Activated gamma-delta T cell (primary cell): ENCODE measurements around the gene BRSK1.

Experiments used
- DNase-seq: peaks from one replicate; lab custom pipeline; 2025; lab: John Stamatoyannopoulos, UW

The BRSK1 gene

GRCh38 chr19:55253842-55254624, 29.8 kb upstream of the BRSK1 start:
- peak; percentile 37 for DNase-seq

- DNase-seq: no peak
These were observed 29.2 kb upstream of the BRSK1 start for GRCh38 chr19:55254625-55254977.

GRCh38 chr19:55255618-55256423, 28.0 kb upstream of the BRSK1 start:
- DNase-seq: no peak

GRCh38 chr19:55256562-55257460, 27.0 kb upstream of the BRSK1 start:
- no peak for DNase-seq

DNA sequence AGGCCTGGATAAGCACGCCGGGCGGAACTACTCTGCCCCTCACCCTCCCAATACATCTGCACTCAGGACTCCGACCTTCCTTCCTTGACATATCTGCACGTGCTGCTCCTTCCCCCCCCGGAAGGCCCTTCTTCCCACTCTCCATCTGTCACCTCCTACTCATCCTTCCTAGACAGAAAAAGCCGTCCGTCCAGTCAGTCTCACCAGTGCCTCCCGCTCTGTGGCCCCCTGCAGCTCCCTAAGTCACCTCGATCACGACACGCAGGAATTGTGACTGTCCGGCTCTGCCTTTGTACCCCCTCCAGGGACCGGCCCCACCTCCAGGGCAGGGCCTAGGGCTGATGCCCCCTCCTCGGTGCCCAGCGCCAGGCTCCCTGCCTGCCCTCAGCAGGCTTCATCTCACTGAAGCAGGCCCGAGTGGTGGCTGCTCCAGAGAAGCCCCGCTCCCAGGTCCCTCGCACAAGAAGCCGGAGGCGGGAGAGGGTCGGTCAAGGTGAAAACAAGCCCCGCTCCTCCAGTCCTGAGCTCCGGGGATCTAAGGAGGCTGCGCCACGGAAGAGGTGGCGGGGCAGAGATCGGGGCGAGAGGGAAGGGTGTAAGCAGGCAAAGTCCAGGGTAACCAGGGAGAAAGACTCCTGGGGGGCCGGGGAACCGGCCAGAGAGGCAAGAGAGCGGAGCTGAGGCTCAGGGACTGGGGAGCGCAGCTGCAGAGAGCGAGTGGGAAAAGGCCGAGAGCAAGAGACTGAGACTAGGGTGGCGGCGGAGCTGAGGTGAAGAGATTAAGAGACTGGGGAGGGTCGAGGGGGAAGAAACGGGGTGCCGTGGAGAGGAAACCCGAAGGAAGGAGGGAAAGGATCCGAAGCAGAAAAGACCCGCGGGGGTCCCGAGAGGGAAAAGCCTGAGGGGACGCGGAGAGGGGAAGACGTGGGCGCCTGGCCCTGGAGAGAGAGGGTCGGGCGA, 26.1 kb upstream of the BRSK1 start:
- DNase-seq: no peak

DNA sequence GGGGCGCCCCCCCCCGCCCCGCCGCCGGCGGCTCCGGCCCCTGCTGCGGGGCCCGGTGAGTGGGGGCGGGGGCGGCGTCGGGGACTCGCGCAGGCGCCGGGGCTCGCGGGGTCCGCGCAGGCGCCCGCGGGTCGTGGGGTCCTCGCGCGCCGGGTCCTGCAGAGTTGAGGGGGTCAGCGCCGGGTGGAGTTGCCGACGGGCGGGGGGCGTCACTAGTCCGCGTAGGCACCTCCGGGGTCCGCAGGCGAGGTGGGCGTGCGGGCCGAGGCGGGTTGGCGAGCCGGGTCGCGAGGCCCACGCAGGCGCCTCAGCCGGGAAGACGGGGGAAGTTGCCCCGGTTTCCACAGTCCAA, 25.3 kb upstream of the BRSK1 start:
- DNase-seq: peak; percentile 49

DNA sequence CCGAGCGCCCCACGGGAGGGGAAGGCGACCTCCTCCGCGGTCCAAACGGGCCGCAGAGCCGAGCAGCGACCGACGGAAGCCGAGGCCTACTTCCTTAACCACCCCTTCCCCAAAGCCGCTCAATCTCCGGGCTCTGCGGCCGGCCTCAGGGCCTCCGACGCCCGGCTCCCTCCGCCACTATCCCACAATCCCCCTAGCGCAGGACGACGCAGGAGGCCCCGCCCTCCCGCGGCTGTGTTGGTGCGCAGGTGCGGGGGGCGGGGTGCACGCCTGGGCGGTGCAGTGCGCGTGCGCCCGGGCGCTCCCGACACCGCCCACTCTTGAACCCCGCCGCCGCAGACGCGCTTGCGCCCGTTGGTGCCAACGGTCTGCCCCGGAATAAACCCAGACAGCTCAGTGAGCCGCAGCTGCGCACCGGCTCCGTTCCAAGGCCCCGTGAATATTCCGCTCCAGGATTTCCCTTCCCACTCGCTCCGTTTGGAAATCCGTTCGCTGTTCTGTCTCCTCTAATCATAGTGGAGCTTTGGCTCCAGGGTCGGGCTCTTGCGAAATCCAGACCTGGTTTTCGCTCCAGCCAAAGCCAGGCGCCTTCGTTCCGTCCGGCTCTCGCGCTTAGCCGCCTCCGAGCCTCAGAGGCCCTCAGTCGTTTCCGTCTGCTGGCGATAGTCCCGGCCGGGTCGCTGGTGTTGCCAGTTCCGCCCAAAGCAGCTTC, 24.8 kb upstream of the BRSK1 start, which contains the start of gene PPP6R1:
PPP6R1 (minus strand) TSS at position 190 of the 712 bp plus-strand sequence. CDS start 11,914 bp downstream, outside the sequence.
- DNase-seq: peak; percentile 93

DNA sequence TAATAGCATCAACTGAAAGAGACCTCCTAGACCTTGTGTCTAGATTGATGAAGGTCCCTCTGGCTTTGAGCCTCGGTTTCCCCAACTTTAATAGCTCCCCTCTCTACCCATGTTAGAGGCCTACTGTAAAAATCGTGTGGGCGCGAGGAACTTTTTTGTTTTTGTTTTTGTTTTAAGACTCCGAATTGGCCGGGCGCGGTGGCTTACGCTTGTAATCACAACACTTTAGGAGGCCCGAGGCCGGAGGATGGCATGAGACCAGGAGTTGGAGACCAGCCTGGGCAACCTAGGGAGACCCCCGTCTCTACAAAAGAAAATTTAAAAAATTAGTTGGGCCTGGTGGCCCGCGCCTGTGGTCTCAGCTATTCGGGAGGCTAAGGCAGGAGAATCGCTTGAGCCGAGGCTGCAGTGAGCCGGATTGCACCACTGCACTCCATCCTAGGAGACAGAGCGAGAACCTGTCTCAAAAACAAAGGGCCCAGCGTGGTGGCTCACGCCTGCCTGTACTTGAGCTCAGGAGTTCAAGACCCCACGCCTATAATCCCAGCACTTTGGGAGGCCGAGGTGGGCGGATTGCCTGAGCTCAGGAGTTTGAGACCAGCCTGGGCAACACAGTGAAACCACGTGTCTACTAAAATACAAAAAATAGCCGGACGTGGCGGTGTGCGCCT, 24.1 kb upstream of the BRSK1 start:
- no peak for DNase-seq

DNA sequence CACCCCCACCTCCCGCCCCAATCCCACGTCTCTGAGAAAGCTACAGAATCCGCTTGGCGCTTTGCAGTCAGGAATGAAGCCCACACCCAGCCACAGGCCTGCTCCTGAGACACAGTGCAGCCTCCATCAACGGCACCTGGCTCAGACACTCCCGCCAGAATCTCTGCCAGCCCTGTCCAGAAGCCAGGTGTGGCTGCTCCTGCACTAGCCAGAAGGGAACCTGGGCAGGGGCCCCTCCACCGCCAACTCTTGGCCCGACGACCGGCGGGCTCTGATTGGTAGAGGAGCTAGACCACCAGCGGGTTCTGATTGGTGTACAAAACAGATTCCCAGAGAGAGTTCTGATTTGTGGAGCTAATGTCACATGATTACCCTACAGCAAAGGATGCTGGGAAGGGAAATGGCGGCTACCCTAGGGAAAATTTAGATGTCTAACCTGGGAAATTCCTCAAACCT, 22.1 kb upstream of the BRSK1 start:
- no peak for DNase-seq

- DNase-seq: no peak
These were observed 21.4 kb upstream of the BRSK1 start for GRCh38 chr19:55262359-55262758.

GRCh38 chr19:55264531-55264930, 19.3 kb upstream of the BRSK1 start:
- no peak for DNase-seq

GRCh38 chr19:55265173-55265572, 18.6 kb upstream of the BRSK1 start:
- DNase-seq: no peak

- no peak for DNase-seq
These were observed 17.9 kb upstream of the BRSK1 start for GRCh38 chr19:55265723-55266386.

DNA sequence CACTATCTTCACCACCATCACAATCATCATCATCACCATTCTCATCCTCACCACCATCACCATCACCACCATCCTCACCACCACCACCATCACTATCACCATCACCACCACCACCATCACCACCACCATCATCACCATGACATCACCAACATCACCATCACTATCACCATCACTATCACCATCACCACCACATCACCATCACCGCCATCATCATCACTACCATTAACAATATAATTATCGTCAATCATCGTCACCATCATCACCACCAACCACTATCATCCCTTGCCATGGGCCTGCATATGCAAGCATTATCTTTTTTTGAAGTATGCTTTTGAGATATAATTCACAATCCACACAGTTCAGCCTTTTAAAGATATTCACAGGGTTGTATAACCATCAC, 17.4 kb upstream of the BRSK1 start:
- no peak for DNase-seq

DNA sequence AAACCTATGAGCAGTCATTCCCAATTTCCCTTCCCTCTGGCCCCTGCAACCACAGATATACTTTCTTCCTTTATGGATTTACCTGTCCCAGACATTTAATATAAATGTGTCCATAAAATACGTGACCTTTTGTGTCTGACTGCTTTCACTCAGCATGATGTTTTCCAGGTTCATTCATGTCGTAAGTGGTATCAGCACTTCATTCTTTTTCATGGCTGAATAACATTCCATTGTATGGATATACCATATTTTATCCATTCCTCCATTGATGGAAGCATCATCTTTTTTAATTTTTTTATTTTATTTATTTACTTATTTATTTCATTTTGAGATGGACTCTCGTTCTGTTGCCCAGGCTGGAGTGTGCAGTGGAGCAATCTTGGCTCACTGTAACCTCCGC, 17.0 kb upstream of the BRSK1 start:
- no peak for DNase-seq

GRCh38 chr19:55269299-55269698, 14.5 kb upstream of the BRSK1 start:
- no peak for DNase-seq

GRCh38 chr19:55270172-55270942, 13.4 kb upstream of the BRSK1 start:
- DNase-seq: no peak

- DNase-seq: no peak
These were observed 11.7 kb upstream of the BRSK1 start for GRCh38 chr19:55272142-55272541.
